Fibroblast of lung (primary cell): ENCODE data around the gene C1orf50. TPM values are rescaled to one million over a fixed set of nuclear protein-coding genes. Genes with fewer than 3 reads are reported as not detected.

ENCODE experiments used
- DNase-seq, 2 donors: peaks; one replicate each; pipeline versions ENCODE4 v3.0.0 to v3.0.0-alpha.2; 2010; ENCODE audit warnings: low read depth in 2 of 2
- H2AFZ ChIP-seq: 2 replicates; pipeline ENCODE4 v1.5.1; 2012; ENCODE audit warnings: low read length, control low read depth, inconsistent platforms
- H3K27ac ChIP-seq: 2 replicates; pipeline ENCODE4 v1.5.1; 2011; ENCODE audit warnings: low read length, control low read depth; ENCODE audit not compliant: insufficient read depth
- H3K27me3 ChIP-seq: 2 replicates; pipeline ENCODE4 v1.5.1; 2011; ENCODE audit warnings: mild to moderate bottlenecking, low read length; ENCODE audit not compliant: control insufficient read depth, insufficient read depth
- H3K36me3 ChIP-seq: 2 replicates; pipeline ENCODE4 v1.5.1; 2011; ENCODE audit warnings: low read length; ENCODE audit not compliant: control insufficient read depth, insufficient read depth
- H3K4me1 ChIP-seq: 2 replicates; pipeline ENCODE4 v1.5.1; 2011; ENCODE audit warnings: low read length; ENCODE audit not compliant: control insufficient read depth, insufficient read depth; ENCODE audit errors: extremely low read depth
- H3K4me2 ChIP-seq: 2 replicates; pipeline ENCODE4 v1.5.1; 2011; ENCODE audit warnings: low read length, control low read depth; ENCODE audit not compliant: insufficient read depth; ENCODE audit errors: extremely low read depth
- H3K4me3 ChIP-seq, 4 experiments: fragments of 200-600 bp in 1 of 4; sonication (generic) in 1 of 4; replicated peaks in 1 of 4; 2 replicates each; pipeline ENCODE4 v1.5.1; 2011 to 2016; ENCODE audit warnings: low read length in 4 of 4, low read depth in 3 of 4, mild to moderate bottlenecking in 3 of 4, control low read depth in 2 of 4, inconsistent platforms in 1 of 4, mixed read lengths in 1 of 4; ENCODE audit not compliant: insufficient read depth in 1 of 4; ENCODE audit errors: control extremely low read depth in 1 of 4
- H3K79me2 ChIP-seq: 2 replicates; pipeline ENCODE4 v1.5.1; 2012; ENCODE audit warnings: mild to moderate bottlenecking, low read length, inconsistent platforms; ENCODE audit not compliant: control insufficient read depth, insufficient read depth
- H3K9ac ChIP-seq: 2 replicates; pipeline ENCODE4 v1.5.1; 2011; ENCODE audit warnings: mild to moderate bottlenecking, low read length, control low read depth; ENCODE audit not compliant: insufficient read depth
- H3K9me3 ChIP-seq: 2 replicates; pipeline ENCODE4 v1.5.1; 2012; ENCODE audit warnings: low read depth, low read length; ENCODE audit not compliant: control insufficient read depth, insufficient read depth
- H4K20me1 ChIP-seq: 2 replicates; pipeline ENCODE4 v1.5.1; 2011; ENCODE audit warnings: low read length; ENCODE audit not compliant: control insufficient read depth, insufficient read depth; ENCODE audit errors: extremely low read depth
- EZH2 ChIP-seq: IDR thresholded peaks from 2 replicates; pipeline ENCODE4 v1.5.1; 2012; ENCODE audit warnings: low read length, control low read depth, mild to moderate bottlenecking; ENCODE audit errors: missing control alignments
- polyA plus RNA-seq, 2 donors: library from polyadenylated mRNA; depleted of rRNA in 1 of 2; stranded (reverse) in 1 of 2; unstranded in 1 of 2; fragments of >200 nt; gene quantifications; 2 replicates each; pipeline ENCODE4 v1.2.1, GENCODE V29; 2011 to 2012; ENCODE audit warnings: missing spikeins in 1 of 2
- total RNA-seq: library from RNA; depleted of rRNA; stranded (reverse); fragments of >200 nt; gene quantifications from 2 replicates; pipeline ENCODE4 v1.2.1, GENCODE V29; 2014
- TF ChIP-seq, protein P1 (sequence below), 2 donors: IDR thresholded peaks in 1 of 2; conservative IDR thresholded peaks in 1 of 2; 1 replicate in 1 of 2; 2 replicates in 1 of 2; pipeline ENCODE4 v1.5.1; 2011 to 2012; ENCODE audit warnings: low read length in 2 of 2, control low read depth in 1 of 2, inconsistent platforms in 1 of 2, low read depth in 1 of 2, mild to moderate bottlenecking in 1 of 2

C1orf50 gene
- total and polyA plus RNA-seq, 2 donors (not counting 1 experiment from before 2014, with no cell fraction given): 5.9 to 9.5 TPM

GRCh38 chr1:42737986-42738677, 28.9 kb upstream of the C1orf50 start:
- H3K4me3 ChIP-seq: no peak overlapping the region
- H3K36me3 ChIP-seq: no peaks in the 10 kb centered on the region
- no peaks in the 10 kb centered on the region for H3K4me1 ChIP-seq
- H3K4me2 ChIP-seq: no peak overlapping the region
- H2AFZ ChIP-seq: no peak overlapping the region
- H3K27ac ChIP-seq: no peak overlapping the region
- no peaks in the 10 kb centered on the region for H3K27me3 ChIP-seq
- no peaks in the 10 kb centered on the region for H3K79me2 ChIP-seq
- no peak overlapping the region for H3K9ac ChIP-seq
- no peaks in the 10 kb centered on the region for H3K9me3 ChIP-seq
- no peak for DNase-seq
- no peak for TF ChIP-seq EZH2
- TF ChIP-seq, protein P1, sequence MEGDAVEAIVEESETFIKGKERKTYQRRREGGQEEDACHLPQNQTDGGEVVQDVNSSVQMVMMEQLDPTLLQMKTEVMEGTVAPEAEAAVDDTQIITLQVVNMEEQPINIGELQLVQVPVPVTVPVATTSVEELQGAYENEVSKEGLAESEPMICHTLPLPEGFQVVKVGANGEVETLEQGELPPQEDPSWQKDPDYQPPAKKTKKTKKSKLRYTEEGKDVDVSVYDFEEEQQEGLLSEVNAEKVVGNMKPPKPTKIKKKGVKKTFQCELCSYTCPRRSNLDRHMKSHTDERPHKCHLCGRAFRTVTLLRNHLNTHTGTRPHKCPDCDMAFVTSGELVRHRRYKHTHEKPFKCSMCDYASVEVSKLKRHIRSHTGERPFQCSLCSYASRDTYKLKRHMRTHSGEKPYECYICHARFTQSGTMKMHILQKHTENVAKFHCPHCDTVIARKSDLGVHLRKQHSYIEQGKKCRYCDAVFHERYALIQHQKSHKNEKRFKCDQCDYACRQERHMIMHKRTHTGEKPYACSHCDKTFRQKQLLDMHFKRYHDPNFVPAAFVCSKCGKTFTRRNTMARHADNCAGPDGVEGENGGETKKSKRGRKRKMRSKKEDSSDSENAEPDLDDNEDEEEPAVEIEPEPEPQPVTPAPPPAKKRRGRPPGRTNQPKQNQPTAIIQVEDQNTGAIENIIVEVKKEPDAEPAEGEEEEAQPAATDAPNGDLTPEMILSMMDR (conservative IDR thresholded peaks at IDR 0.05 in 1 of 2, IDR thresholded peaks at IDR 0.05 in 1 of 2; ENCODE audit: low read depth in 1 of 2, low read length in 2 of 2): no peak
- H4K20me1 ChIP-seq: no peaks in the 10 kb centered on the region

DNA sequence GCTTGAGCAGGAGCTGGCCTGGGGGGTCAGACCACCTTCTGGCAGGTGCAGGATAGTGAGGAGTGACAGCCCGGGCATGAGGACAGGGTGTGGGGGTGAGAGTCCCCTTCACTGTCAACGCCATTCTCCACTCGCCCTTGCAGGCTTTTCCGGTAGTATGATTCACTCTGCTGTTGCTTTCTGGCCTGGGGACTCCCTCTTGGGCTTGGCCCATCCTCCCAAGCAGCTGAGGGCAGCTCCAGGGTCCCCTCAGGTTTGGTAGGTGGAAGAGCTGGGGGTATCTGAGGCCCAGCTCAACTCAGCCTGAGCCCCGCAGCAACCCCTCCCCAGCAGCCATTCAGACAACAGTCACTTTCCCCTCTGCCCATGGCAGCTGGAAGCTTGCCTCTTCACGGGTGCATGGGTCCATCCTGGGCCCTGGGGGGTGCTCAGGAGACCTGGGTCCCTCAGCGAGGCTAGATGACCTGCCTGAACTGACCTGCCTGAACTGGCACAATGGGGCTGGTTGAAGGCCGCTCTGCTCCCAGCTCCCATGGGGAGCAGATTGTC, 28.3 kb upstream of the C1orf50 start:
- no peak overlapping the region for H3K9ac ChIP-seq
- DNase-seq: no peak

More for the DNA sequence above, 28.3 kb upstream of the C1orf50 start:
- no peaks in the 10 kb centered on the region for H3K79me2 ChIP-seq
- H3K27ac ChIP-seq: no peak overlapping the region
- H3K36me3 ChIP-seq: no peaks in the 10 kb centered on the region
- H3K27me3 ChIP-seq: no peaks in the 10 kb centered on the region
- no peak overlapping the region for H3K4me3 ChIP-seq
- TF ChIP-seq EZH2: no peak
- TF ChIP-seq, protein P1 (conservative IDR thresholded peaks at IDR 0.05 in 1 of 2, IDR thresholded peaks at IDR 0.05 in 1 of 2; ENCODE audit: low read depth in 1 of 2, low read length in 2 of 2): no peak
- H2AFZ ChIP-seq: no peak overlapping the region
- H3K9me3 ChIP-seq: no peaks in the 10 kb centered on the region
- H3K4me1 ChIP-seq: no peaks in the 10 kb centered on the region
- H4K20me1 ChIP-seq: no peaks in the 10 kb centered on the region
- H3K4me2 ChIP-seq: no peak overlapping the region
